H1 (cell line): ENCODE results near the gene DCLK1.

ENCODE experiments used
- ATF3 ChIP-seq: IDR thresholded peaks from 2 replicates; pipeline ENCODE4 v1.6.1; 2011; ENCODE audit warnings: low read depth, mild to moderate bottlenecking, low read length; ENCODE audit not compliant: insufficient read depth
- CBX5 ChIP-seq: fragments of 300-800, 300-1000 bp; sonication (generic); IDR thresholded peaks from 2 replicates; pipeline ENCODE4 v1.7.1; 2016; ENCODE audit warnings: antibody characterized with exemption, low read length, low read depth
- CTCF ChIP-seq, 3 experiments: IDR thresholded peaks; 1 replicate in 2 of 3; 2 replicates in 1 of 3; pipeline versions ENCODE4 v1.5.1 to v1.6.1; 2011; ENCODE audit warnings: low read length in 3 of 3, mild to moderate bottlenecking in 3 of 3, inconsistent platforms in 2 of 3, low read depth in 1 of 3, moderate library complexity in 1 of 3; ENCODE audit not compliant: insufficient read depth in 1 of 3; ENCODE audit errors: control extremely low read depth in 1 of 3
- EGR1 ChIP-seq: IDR thresholded peaks from 2 replicates; pipeline ENCODE4 v1.6.1; 2011; ENCODE audit warnings: low read depth, low read length, borderline replicate concordance
- EZH2 ChIP-seq: fragments of 200-600 bp; sonication (generic); IDR thresholded peaks from 2 replicates; pipeline ENCODE4 v1.7.1; 2012; ENCODE audit warnings: low read depth, mild to moderate bottlenecking, moderate library complexity, low read length, inconsistent platforms; ENCODE audit not compliant: severe bottlenecking
- MAX ChIP-seq: IDR thresholded peaks from 2 replicates; pipeline ENCODE4 v1.6.1; 2012; ENCODE audit warnings: inconsistent platforms
- POLR2A ChIP-seq, 2 experiments: IDR thresholded peaks; 1 replicate in 1 of 2; 2 replicates in 1 of 2; pipeline ENCODE4 v1.6.1; 2011; ENCODE audit warnings: low read depth in 2 of 2, low read length in 2 of 2, mild to moderate bottlenecking in 2 of 2; ENCODE audit errors: control extremely low read depth in 1 of 2

- TF ChIP-seq CTCF (IDR thresholded peaks at IDR 0.05; ENCODE audit: control extremely low read depth in 1 of 3, insufficient read depth in 1 of 3, low read depth in 1 of 3, low read length in 3 of 3) (no peak), MAX (no peak), POLR2A (IDR thresholded peaks at IDR 0.05; ENCODE audit: control extremely low read depth in 1 of 2, low read depth in 2 of 2, low read length in 2 of 2) (no peak), ATF3 (no peak), CBX5 (no peak), EZH2 (no peak), EGR1 (no peak)
Measured at GRCh38 chr13:36163809-36164308, 32.7 kb upstream of the DCLK1 start.
